ENCODE data around the gene EIF6.
A peak's percentile ranks its signal among the peaks of the same experiment; 100 is the strongest.

Gene EIF6

DNA sequence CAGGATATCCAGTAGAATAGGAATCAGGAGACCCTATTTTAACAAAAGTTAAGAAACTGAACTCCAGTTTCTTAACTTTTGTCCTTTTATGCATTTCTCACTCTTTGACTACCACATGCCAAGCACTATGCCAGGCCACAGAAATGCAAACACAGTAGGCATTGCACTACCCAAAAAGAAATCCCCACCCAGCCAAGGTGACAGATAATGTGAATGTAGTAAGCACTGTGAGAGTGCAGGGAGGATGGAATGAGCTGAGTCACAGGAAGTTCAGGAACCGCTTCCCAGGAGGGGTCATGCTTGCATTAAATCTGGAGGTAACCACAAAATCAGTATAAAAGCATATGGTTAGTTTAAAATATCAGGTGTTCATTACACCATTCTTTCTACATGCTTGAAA lies 27.7 kb upstream of the EIF6 start:
- DNase-seq (ENCODE audit: low read depth in 2 of 2) = no peak

DNA sequence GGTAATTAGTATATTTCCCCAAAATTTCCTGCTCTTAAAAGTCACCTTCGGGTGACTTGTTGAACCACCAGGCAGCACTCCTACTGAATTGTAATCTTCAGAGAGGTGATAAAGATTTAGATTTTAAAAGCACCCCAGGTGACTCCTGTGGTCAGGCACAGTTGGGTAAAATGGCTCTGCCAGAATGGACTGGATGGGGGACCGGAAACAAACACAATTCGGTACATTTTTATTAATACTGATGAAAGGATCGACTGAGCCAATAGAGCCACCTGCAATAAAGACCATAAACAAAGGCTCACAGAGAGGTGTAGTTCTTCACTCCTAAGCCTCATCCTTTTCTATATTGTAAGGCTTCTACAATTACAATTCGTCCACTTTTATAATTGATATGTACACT lies 27.2 kb upstream of the EIF6 start:
- no peak for DNase-seq (ENCODE audit: low read depth in 2 of 2)

DNA sequence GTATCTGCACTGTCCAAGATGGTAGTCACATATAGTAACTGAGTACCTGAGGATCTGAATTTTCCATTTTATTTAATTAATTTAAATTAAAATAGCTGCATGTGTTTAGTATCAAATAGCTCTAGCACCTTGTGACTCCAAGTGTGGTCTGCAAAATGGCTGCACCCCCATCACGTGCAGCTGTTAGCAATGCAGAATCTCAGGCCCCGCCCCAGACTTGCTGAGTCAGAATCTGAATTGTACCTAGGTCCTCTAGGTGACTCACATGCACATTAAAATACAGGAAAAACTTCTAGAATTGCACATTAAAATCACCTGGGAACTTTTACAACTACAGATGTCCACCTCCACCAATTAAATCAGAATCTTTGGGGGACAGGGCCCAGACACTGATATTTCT lies 26.8 kb upstream of the EIF6 start:
- DNase-seq (ENCODE audit: low read depth in 2 of 2) = no peak

DNA sequence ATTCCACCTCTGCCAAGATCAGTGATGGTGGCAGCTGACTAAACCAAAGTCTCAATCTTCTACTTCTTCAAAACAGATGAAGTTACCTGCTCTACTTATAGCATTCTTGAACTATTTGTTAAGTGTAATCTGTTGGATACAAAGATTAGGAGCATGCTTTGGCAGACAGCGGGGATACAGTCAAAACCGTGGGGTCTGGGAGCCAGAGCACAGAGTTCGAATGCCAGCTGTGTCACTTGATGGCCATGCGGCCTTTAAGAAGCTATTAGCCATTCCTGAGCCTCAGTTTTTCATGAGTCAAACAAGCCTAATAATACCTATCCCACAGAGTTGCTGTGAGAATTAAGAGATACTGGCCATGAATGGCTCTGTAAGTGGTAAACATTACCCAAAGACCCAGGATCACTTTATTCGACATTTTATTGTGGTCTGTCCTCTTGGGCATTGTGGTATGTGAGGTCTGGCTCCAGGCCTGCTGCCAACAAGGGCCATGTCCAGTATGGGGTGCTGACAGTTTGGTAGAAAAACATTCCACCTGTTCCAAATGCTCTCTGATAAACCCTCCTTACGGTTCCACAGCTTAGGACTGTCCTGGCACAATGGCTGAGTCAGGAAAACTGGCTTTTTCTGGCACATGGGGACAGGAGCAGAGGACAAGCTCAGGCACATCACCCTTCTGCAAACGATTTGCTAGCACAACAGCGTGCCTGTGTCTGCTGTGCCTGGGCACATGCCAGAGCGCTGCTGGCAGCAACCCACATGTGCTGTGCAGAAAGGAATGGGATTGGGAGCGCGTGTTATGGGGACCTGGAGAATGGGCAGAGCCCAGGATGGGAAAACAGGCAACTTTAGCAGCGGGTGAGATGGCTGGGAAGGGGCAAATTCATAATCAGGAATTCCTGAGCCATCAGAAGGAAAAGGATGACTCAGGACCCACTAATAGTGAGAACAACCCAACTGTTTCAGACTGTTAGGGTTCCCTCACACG lies 23.4 kb upstream of the EIF6 start:
- no peak for DNase-seq (ENCODE audit: low read depth in 2 of 2)

- no peak for DNase-seq (ENCODE audit: low read depth in 2 of 2)
These were observed 22.5 kb upstream of the EIF6 start for GRCh38 chr20:35306931-35307517.

- DNase-seq (ENCODE audit: low read depth in 2 of 2) = peak in 1 of 2 donors; percentile 23
These were observed 21.3 kb upstream of the EIF6 start for GRCh38 chr20:35305682-35306556.

GRCh38 chr20:35304956-35305355 lies 20.4 kb upstream of the EIF6 start:
- no peak for DNase-seq (ENCODE audit: low read depth in 2 of 2)

GRCh38 chr20:35303735-35304491 lies 19.3 kb upstream of the EIF6 start:
- peak; percentile 68 to 73 for DNase-seq (ENCODE audit: low read depth in 2 of 2)

- DNase-seq (ENCODE audit: low read depth in 2 of 2) = no peak
These were observed 18.8 kb upstream of the EIF6 start for GRCh38 chr20:35303382-35303734.

DNA sequence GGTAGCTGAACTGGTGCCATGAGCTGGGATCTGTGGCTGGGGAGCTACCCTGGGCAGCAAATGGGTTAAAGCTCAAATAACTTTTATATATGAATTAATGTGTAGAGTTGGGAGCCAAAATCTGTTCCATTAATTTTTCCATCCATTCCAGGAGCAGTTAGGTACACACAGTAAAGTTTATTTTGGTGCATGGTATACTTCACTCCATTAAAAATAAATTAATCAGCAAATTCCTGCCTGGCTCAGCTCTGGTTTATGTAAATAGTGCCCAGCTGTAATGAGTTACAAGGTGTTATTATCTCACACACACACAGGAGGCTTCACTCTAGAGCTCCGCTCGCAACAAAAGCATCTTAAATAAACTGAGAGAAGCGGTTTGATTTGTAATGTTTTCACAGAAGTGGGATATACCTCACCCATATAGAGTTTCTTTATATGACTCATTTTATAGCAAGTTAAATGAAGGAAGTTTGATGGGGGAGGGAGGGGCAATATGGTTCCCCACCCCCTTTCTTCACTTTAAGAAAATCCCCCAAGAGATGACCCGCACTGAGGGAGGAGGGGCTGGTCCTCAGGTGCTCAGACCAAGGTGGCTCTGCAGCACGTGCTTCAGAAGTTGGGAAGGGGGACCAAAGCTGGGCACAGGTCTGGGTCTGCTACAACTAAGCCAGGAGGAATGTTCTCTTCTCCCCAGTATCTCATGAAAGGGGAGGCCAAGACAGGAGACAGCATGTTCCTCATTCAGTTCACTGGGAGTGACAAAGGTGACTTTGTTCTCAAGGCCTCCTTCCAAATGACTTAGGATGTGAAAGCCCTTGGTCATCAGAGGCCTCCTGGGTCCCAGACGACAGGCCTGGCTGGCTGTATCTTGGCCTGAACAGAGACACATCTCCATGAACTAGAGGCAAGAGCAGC lies 18.1 kb upstream of the EIF6 start:
- no peak for DNase-seq (ENCODE audit: low read depth in 2 of 2)

DNA sequence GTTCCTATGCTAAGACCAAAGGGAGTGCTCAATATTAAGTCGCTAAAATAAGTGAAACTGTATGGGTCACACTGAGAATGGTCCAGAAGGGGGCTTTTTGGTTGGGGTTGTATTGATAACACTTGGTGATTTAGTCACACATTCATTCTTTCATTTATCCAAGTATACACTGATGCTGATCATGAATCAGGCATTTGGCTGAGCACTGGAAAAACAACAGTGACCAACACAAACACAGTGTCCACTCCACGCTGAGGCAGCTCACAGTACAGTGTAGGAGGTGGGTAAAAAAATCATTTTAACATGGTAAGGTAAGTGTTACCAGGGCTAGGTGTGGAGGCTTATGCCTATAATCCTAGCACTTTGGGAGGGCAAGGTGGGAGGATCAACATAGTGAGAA lies 16.9 kb upstream of the EIF6 start:
- no peak for DNase-seq (ENCODE audit: low read depth in 2 of 2)

- no peak for DNase-seq (ENCODE audit: low read depth in 2 of 2)
These were observed 16.1 kb upstream of the EIF6 start for GRCh38 chr20:35300469-35301262.

DNA sequence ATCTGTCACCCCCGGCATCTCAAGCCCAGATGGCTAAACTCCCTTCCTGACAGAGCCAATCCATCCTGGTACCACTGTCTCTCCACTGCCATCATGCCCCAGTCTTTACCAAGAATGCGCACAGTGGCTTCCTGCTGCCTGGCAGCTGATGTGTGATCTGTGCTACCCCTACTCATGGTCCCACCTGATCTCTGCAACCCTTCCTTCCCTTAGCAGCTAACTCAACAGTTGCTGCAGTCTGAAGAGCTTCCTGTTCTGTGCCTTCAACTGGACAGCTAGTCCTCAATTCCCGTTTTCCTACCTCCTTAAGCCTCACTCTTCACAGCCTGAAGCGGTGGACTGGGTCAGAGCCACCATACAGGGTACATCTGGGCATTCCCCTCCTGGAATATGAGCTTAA lies 15.2 kb upstream of the EIF6 start:
- no peak for DNase-seq (ENCODE audit: low read depth in 2 of 2)

DNA sequence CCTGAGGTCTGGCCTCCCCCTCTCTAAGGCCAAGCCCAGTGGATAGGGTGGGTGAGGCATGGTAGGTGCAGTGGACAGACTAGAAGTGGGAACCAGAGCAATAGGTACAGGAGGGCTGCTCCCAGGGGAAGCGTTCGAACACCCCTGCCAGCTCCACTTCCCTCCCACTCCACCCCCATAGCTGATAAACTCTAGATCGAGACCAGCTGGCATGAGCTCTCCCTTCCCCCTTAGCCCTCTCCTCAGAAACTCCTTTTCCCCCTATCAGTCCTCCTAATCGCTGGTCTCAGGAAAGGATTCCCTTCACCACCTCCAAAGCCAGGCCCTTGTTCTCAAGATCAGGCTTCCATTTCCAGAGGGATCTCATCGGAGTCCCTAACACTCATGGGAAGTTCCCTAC lies 13.7 kb upstream of the EIF6 start:
- DNase-seq (ENCODE audit: low read depth in 2 of 2) = no peak

DNA sequence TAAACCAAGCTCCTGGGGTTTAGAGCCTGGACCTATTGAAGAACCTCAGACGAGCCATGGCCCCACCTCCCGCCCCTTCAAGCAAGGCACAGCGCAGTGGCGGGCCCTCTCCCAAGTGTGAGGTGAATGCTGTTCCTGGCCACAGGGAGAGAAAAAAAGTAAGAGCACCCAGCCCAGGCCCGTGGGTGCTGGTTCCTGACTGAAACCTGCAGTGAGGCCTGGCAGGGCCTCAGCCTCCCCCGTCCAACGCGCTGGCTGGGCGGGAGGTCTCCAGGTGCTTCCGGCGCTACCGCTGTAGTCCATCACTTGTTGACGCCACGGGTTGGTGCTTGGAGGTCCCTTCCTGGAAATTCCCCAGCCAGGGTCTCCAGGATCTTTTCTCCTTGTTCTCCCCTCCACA lies 13.2 kb upstream of the EIF6 start:
- no peak for DNase-seq (ENCODE audit: low read depth in 2 of 2)

DNA sequence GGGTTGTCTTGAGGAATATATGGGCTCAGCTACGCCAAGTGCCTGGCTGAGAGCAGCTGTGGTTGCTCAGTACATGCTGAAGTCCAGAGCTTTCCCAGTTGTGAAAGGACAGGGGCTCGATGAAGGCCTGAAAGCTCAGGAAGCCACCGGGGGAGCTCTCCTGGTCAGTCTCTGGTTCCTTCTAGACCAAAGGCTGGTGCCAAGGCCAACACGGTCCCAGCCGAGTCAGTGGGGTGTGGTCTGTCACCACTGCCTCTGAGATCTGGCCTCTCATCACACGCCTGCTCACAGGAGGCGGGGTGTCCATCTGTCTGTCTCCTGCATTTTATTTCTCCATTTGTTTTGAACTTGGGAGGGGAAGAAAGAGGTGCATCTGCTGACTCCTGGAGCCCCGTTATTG lies 12.6 kb upstream of the EIF6 start:
- DNase-seq (ENCODE audit: low read depth in 2 of 2) = no peak

DNA sequence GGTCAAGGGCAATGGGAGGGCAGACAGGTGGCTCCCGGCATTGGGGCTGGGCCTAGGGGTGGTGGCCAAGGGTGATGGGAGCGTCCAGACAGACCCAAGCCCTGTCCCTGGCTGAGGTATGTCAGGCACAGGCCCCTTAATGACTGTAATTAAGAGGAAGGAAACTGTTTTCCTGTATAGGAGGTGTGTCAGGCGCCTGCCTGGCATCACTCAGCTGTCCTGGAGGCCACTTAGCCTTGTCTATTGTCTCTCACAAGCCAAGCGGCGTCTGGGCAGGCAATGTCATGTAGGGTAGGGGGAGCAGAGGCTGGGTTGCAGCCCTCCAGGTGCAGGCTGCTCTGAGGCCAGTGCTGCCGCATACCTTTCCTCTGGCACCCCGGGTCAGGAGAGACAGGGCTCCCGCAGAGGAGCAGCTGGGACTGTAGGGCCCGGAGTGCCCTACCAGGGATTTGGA lies 11.6 kb upstream of the EIF6 start:
- DNase-seq (ENCODE audit: low read depth in 2 of 2) = no peak

DNA sequence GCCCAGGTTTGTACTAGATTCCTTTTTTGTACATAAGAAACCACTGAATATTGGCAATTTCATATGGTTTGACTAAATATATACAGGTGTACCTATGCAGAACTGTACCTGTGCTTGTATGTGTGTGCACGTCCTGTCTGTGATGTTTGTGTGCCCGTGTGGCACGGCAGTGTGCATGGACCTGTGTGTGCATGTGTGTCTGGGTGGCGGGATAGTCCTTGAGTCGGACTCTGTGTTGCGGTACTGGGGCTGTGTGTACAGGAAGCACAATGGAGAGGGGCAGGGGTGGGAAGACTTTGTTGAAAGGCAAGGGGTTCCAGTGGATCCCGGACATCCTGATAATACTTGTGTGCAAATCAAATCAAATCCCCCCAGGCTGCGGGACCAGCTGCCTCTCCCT lies 11.1 kb upstream of the EIF6 start:
- DNase-seq (ENCODE audit: low read depth in 2 of 2) = no peak

- DNase-seq (ENCODE audit: low read depth in 2 of 2) = no peak
These were observed 10.5 kb upstream of the EIF6 start for GRCh38 chr20:35295058-35295457.

DNA sequence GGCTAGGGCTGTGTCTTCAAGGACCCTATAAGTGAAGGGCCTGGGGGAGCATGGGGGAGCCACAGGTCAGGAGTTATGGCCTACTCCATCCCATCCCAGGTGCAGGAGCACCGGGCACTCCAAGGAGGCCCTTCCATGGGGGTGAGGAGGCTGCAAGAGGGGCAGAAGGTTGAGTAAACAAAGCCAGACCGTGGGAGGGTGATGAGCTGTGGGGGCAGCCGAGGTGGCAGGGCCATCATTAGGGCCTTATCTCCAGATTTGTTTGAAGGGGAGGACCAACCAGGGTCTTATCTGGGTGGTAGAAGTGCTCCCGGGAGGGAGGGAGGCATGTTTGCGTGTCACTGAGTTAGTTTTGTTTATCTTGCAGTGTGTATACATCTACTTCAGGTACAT lies 9.7 kb upstream of the EIF6 start:
- DNase-seq (ENCODE audit: low read depth in 2 of 2) = no peak
